GM18867 (cell line): ENCODE measurements around the gene BRMS1.
"Not testable (repeated sequence)": the region's sequence is repeated elsewhere in the genome, so short reads cannot be mapped to it uniquely, and the experiment has no call there.

Experiments
- ATAC-seq: cut with Tn5 transposase; IDR thresholded peaks from one replicate; pipeline ENCODE4 v1.9.1; 2021; ENCODE audit warnings: mild to moderate bottlenecking, moderate library complexity; ENCODE audit not compliant: unreplicated experiment

BRMS1 gene

GRCh38 chr11:66363805-66364535 lies 19.1 kb upstream of the BRMS1 start:
- no peak for ATAC-seq

- no peak for ATAC-seq
These were observed 18.3 kb upstream of the BRMS1 start for GRCh38 chr11:66363187-66363601.

DNA sequence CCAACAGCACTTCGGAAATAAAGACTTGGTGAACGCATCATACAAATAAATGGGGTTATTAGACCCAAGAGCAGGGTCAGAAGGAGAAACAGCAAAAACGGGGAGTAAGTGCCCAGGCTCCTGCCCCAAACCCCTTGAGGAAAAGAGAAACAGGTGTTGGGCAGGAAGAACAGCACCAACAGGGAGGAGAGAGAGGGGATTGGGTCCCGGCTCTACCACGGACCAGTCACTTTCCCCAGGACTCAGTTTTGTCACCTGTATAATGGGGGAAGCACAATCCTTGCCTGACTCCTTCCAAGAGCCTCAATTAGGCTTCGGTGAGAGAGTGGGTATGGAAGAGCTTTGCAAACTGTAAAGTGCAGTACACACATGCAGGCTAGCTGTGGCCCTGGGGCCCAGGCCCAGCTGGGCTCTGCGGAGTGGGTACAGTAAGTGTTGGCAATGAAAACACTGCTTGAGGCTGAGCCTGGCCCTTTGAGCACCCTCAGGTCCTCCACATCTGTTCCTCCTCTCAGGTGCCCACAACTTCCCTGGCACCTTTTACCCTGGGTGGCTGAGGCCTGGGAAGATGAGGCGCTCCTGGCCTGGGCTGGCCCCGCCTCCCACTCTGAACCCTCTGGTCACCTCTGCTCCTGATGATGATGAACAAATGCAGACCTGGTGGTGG lies 17.7 kb upstream of the BRMS1 start:
- ATAC-seq = no peak

GRCh38 chr11:66361502-66361941 lies 16.6 kb upstream of the BRMS1 start:
- no peak for ATAC-seq

GRCh38 chr11:66360406-66361073 lies 15.6 kb upstream of the BRMS1 start:
- no peak for ATAC-seq

- ATAC-seq = no peak
These were observed 14.8 kb upstream of the BRMS1 start for GRCh38 chr11:66359662-66360087.

DNA sequence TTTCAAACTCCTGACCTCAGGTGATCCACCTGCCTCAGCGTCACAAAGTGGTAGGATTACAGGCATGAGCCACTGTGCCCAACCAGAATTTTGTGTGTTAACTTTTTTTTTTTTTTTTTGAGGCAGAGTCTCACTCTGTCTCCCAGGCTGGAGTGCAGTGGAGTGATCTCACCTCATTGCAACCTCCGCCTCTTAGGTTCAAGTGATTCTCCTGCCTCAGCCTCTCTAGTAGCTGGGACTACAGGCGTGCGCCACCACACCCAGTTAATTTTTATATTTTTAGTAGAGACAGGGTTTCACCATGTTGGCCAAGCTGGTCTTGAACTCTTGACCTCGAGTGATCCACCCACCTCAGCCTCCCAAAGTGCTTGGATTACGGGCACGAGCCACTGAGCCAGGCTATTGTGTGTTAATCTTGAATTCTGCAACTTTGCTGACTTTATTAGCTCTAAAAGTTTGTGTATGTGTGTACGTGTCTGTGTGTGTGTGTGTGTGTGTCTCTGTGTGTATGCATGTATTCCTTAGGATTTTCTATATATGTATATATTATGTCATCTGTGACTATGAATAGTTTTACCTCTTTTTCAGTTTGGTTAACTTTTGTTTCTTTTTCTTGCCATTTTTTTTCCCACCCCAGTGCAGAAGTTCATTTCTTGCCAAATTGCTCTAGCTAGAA lies 5.8 kb upstream of the BRMS1 start:
- ATAC-seq = not testable (repeated sequence)

DNA sequence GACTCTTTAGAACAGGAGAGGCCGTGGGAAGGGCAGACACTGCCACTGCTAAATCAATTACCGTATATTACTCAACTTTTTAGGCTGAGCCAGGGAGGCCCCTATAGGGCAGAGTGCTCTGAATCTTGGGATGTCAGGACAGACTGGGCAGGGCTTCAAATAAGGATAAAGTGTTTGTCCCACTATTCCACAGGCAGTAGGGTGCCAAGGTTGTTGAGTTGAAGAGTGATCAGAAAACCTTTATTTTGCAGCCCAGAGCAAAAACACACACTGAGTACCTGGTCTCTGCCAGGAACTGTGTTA lies 4.1 kb upstream of the BRMS1 start:
- no peak for ATAC-seq

DNA sequence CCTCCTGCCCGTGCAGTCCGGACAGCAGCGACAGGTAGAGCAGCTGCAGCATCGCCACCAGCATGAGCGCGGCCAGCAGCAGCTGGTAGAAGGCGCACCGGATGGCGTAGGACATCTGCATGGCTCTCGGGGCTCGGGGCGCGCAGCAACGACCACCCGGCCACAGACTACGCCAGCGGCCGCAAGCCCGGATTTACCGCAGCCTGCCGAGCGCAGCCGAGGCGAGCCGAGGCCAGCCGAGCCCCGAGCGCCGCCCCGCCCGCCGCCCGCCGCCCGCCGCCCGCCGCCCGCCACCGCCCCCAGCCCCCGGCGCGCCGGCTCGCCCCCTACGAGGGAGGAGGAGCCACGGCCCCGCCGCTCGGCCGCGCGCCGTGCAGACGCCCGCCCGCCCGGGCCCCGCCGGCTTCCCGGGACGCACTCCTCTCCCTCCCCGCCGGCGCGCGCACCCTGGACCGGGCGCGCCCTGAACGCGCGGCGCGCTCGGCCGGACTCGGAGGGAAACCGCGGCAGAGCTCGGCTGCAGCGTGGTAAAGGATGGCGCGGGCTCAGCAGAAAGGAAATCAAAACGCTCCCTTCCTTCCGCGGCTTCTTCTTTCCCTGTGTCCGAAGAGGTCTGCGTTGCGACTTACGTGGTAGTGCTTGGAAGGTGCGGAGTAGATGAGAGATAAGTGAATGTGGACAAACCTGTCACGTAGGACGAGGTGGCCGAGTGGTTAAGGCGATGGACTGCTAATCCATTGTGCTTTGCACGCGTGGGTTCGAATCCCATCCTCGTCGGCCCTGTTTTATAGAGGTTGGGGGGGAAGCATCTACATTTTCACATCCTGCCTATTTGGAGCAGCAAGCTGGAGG lies 2.7 kb upstream of the BRMS1 start, which contains the start of gene B4GAT1:
Gene B4GAT1, minus strand, starts transcription at position 205 of the 852 bp plus-strand sequence. Its CDS starts 84 bp downstream, at position 121.
- peak; percentile 40 for ATAC-seq

GRCh38 chr11:66346476-66347424 lies 1.8 kb upstream of the BRMS1 start:
- ATAC-seq = no peak

- ATAC-seq = peak; percentile 9
These were observed 379 bp upstream of the BRMS1 start for GRCh38 chr11:66345316-66345649.

DNA sequence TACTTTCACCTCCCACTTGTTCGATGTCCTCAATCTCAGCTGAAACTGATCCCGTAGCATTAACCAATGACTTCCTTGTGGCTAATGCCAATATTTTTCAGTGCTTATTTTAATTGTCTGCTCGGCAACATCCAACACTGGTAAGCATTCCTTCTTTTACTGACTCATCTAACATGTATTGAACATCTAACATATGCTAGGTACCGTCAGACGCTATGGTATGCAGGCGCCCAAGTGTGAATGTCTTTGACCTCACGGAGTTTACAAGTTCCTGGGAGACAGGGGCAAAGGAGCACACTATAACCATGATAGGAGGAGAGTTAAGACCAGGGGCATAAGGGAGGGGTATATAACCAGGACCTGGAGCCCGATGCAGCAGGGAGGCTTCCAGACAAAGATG lies 1.7 kb downstream of the BRMS1 start:
- no peak for ATAC-seq

DNA sequence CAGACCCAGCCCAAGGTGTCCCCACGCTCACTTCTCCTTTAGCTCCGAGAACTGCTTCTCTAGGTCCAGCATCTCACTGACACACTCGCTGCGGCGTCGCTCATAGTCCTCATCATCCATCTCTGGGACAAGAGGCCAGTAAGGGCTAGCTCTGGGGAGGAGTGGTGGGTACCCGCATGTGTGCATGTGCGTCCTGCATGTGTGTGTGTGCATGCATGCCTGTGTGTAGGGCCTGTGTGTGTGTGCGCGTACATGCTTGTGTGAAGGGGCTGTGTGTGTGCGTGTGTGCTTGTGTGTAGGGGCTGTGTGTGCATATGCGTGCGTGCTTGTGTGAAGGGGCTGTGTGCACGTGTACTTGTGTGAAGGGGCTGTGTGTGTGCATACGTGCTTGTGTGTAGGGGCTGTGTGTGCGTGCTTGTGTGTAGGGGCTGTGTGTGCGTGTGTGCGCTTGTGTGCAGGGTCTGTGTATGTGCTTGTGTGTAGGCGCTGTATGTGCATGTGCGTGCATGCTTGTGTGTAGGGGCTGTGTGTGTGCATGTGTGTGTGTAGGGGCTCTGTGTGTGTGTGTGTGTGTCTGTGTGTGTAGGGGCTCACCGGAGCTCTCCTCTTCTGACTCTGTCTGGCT lies 3.3 kb downstream of the BRMS1 start:
- ATAC-seq = no peak

GRCh38 chr11:66340596-66341501 lies 4.1 kb downstream of the BRMS1 start:
- ATAC-seq = no peak

DNA sequence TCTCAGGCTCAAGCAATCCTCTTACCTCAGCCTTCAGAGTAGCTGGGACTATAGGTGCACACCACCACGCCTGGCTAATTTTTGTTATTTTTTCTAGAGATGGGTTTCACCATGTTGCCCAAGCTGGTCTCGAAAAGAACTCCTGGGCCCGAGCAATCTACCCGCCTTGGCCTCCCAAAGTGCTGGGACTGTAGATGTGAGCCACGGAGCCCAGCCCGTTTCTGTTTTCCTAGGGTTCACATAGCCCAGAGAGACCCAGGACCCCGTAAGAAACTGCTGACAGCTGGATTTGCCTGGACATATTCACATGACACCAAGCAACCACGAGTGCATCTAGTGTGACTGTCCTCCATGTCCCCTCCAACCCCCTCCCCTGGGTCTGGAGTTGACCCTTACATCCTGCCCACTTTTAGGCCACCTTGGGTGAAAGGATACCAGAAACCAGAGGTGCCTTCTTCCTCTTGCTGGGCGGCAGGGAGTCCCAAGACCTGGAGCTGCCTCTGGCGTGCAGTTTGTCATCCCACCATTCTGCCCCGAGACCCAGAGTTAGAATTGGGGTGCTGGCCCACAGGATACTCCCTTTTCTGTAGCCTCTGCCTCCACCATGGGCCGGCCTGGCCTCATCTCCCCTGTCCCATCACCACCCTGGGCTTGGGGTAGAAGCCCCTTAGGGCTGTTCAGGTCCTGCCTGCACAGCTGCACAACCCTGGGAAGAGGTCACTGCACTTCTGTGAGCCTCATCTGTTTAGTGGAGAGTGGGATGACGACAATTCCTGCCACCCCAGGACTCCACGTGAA lies 5.0 kb downstream of the BRMS1 start:
- no peak for ATAC-seq

GRCh38 chr11:66339162-66339675 lies 5.7 kb downstream of the BRMS1 start:
- no peak for ATAC-seq
